ENCODE data around the gene PLIN5. TPM values are rescaled to one million over a fixed set of nuclear protein-coding genes. Genes with fewer than 3 reads are reported as not detected.

Gene PLIN5
- total RNA-seq, 1 donor from 2014 or later = 0.27 TPM

DNA sequence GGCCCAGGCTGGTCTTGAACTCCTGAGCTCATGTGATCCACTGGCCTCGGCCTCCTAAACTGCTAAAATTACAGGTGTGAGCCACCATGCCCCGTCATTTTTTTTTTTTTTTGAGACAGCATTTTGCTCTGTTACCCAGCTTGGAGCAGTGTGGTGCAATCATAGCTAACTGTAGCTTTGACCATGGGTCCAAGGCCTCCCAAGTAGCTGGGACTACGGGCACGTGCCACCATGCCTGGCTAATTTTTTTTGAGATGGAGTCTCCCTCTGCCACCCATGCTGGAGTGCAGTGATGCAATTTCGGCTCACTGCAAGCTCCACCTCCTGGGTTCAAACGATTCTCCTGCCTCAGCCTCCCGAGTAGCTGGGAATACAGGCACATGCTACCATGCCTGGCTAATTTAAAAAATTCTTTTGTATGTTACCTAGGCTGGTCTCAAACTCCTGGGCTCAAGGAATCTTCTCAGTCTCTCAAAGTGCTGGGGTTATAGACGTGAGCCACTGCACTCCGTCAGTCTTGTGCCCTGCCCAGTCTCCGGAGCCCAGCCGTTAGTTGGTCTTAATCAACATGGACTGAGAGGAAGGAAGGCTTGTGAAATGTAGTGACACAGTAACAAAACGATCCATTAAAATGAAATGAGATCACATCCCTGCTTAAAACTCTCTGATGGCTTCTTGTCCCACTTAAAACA lies 6.2 kb upstream of the PLIN5 start:
- Mint-ChIP-seq H3K36me3 (no peaks in the 10 kb centered on the region), H3K27me3 (ENCODE audit: low read depth) (no peaks in the 10 kb centered on the region), H3K27ac (no peak overlapping the region), H3K4me1 (no peaks in the 10 kb centered on the region), H3K9me3 (no peaks in the 10 kb centered on the region), H3K4me3 (no peak overlapping the region)
- TF ChIP-seq, protein P1, sequence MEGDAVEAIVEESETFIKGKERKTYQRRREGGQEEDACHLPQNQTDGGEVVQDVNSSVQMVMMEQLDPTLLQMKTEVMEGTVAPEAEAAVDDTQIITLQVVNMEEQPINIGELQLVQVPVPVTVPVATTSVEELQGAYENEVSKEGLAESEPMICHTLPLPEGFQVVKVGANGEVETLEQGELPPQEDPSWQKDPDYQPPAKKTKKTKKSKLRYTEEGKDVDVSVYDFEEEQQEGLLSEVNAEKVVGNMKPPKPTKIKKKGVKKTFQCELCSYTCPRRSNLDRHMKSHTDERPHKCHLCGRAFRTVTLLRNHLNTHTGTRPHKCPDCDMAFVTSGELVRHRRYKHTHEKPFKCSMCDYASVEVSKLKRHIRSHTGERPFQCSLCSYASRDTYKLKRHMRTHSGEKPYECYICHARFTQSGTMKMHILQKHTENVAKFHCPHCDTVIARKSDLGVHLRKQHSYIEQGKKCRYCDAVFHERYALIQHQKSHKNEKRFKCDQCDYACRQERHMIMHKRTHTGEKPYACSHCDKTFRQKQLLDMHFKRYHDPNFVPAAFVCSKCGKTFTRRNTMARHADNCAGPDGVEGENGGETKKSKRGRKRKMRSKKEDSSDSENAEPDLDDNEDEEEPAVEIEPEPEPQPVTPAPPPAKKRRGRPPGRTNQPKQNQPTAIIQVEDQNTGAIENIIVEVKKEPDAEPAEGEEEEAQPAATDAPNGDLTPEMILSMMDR (IDR thresholded peaks at IDR 0.05; ENCODE audit: unreplicated experiment) = no peak
- DNase-seq (ENCODE audit: low spot score in 2 of 2, unreplicated experiment in 2 of 2) = no peak

DNA sequence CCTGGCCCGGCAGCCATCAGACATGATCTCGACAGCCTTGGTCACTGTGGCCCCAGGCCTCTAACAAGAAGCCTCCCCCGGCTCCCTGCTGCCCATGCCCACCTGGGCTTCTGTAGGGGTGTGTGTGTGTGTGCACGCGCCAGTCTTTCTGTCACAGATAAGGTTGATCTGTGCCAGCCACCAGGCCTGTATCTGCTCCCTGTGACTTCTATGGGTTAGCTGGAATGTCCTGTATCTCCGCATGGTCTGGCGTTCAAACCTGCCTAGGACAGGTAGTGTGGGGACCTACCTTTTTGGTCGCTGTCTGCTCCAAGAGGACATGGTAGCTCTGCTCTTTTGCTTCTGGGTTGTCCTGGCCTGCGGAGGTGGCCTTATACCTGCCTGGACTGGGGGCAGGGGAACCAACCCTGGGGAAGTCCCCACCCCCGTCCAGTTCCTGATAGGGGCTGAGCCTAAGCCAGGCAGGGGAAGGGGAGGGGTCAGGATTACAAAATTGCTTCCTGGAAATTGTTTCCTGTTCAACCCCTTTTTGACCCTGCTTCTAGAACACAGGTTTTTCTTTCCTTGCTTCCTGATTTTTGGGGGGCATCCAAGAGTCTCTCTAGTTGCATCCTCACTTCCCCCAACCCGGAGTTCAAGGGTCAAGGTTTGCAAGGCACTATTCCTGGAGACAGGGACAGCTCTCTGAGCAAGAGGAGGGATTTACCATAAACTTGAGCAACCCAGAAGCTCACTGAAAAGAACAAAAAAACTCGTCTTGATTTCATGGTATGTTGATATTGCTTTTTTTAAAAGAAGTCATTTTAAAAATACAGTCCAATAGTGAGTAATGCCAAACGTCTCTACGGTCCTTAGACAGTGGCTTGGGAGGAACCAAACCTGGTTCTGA lies 4.9 kb upstream of the PLIN5 start, which contains the start of gene LRG1:
LRG1 (minus strand) TSS at position 344 of the 889 bp plus-strand sequence; CDS start at position 321, 23 bp downstream.
- Mint-ChIP-seq H3K27ac (no peak within 1 kb of the TSS), H3K4me3 (no peak within 1 kb of the TSS)

DNA sequence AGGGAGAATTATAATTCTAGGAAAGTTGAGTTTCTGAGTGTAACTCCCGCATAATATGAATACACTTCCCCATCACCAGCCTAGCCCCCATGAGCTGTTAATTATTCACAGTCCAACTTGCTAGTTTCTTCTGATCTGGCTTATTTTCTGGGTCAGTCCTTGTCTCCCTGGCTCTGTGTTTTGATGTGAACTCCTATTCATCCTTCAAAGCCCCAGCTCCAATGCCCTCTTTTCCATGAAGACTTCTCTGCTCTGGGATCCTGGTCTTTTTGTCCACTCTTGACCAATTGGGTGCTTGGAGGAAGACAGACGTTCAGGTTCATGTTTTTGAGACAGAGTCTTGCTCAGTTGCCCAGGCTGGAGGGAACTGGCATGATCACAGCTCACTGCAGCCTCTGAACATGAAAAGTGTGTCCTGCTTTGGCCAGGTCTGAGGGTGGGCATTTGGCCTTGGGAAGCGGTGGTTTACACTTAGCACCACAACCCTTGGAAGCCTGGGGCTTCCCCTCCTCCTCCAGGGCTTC lies 4.2 kb upstream of the PLIN5 start:
- Mint-ChIP-seq H3K27me3 (ENCODE audit: low read depth) (peaks cover 7% of the 10 kb centered on the region), H3K9me3 (no peaks in the 10 kb centered on the region), H3K27ac (no peak overlapping the region), H3K4me3 (no peak overlapping the region), H3K36me3 (no peaks in the 10 kb centered on the region), H3K4me1 (peaks cover 4% of the 10 kb centered on the region)
- TF ChIP-seq, protein P1 (IDR thresholded peaks at IDR 0.05; ENCODE audit: unreplicated experiment) = no peak
- no peak for DNase-seq (ENCODE audit: low spot score in 2 of 2, unreplicated experiment in 2 of 2)

More for the DNA sequence above, 4.9 kb upstream of the PLIN5 start, which contains the start of gene LRG1:
- Mint-ChIP-seq H3K36me3 (no peaks in the 10 kb centered on the region), H3K9me3 (no peaks in the 10 kb centered on the region), H3K27me3 (ENCODE audit: low read depth) (peaks cover 4% of the 10 kb centered on the region), H3K4me1 (peaks cover 4% of the 10 kb centered on the region)
- TF ChIP-seq, protein P1 (IDR thresholded peaks at IDR 0.05; ENCODE audit: unreplicated experiment) = no peak
- no peak for DNase-seq (ENCODE audit: low spot score in 2 of 2, unreplicated experiment in 2 of 2)

DNA sequence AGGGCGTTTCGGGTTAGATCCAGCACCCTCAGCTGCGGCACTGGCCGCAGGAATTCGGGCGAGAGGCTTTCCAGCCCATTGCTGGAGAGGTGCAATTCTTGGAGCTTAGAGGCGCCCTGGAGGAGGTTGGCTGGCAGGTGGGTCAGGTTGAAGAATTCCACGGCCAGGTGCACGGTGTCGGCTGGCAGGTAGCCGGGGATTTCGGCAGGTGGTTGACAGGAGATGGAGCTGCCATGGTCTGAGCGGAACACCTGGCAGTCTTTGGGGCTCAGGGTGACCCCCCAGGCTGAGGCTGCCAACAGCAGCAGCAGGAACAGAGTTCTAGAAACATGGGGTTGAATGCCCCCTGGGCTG lies 3.6 kb upstream of the PLIN5 start:
- Mint-ChIP-seq H3K4me3 (no peak overlapping the region), H3K27ac (no peak overlapping the region), H3K4me1 (peaks cover 4% of the 10 kb centered on the region), H3K9me3 (no peaks in the 10 kb centered on the region), H3K27me3 (ENCODE audit: low read depth) (peaks cover 8% of the 10 kb centered on the region), H3K36me3 (no peaks in the 10 kb centered on the region)
- DNase-seq (ENCODE audit: low spot score in 2 of 2, unreplicated experiment in 2 of 2) = no peak
- TF ChIP-seq, protein P1 (IDR thresholded peaks at IDR 0.05; ENCODE audit: unreplicated experiment) = no peak

DNA sequence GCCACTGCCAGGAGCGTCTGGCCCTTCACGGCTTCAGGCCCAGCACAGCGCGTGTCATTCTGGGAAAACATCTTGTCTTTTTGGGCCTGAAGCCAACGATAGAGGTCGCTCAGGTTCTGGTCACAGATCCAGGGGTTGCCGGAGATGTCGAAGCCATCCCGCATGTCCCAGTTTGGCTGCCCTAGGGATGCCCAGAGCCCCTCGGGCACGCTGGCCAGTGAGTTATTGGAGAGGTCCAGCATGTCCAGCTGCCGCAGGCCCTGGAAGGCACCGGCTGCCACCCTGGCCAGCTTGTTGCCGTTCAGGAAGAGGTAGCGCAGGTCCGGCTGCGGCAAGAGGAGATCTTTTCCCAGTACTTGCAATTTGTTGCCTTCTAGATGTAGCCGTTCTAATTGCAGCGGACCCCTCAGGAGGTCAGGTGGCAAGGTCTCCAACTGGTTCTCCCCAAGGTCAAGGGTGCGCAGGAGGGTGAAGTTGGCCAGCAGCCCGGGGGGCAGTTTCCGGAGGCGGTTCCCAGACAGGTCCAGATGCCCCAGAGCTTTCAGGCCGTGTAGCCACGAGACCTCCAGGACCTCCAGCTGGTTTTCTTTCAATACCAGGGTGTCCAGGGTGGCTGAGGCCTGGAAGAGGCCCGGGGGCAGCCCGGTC lies 3.1 kb upstream of the PLIN5 start:
- TF ChIP-seq, protein P1 (IDR thresholded peaks at IDR 0.05; ENCODE audit: unreplicated experiment) = no peak
- no peaks in the 10 kb centered on the region for H3K36me3 Mint-ChIP-seq
- H3K27me3 Mint-ChIP-seq (ENCODE audit: low read depth) = peaks cover 13% of the 10 kb centered on the region
- no peaks in the 10 kb centered on the region for H3K9me3 Mint-ChIP-seq
- DNase-seq (ENCODE audit: low spot score in 2 of 2, unreplicated experiment in 2 of 2) = no peak
- peaks cover 4% of the 10 kb centered on the region for H3K4me1 Mint-ChIP-seq
- no peak overlapping the region for H3K27ac Mint-ChIP-seq
- no peak overlapping the region for H3K4me3 Mint-ChIP-seq
